K562 (cell line): Measurements from ENCODE around the gene MRPL32.

ENCODE experiments used
- ARHGAP35 ChIP-seq: fragments of 450-650 bp; IDR thresholded peaks from 2 replicates; pipeline ENCODE4 v1.6.1; 2018; ENCODE audit not compliant: partially characterized antibody
- CBX1 ChIP-seq: sonication (generic); IDR thresholded peaks from 2 replicates; pipeline ENCODE4 v1.6.1; 2016; ENCODE audit warnings: antibody characterized with exemption, low read depth, mild to moderate bottlenecking
- MAFK ChIP-seq: IDR thresholded peaks from 2 replicates; pipeline ENCODE4 v1.6.1; 2011; ENCODE audit warnings: low read length, improper control_type of control experiment
- NR1H2 ChIP-seq: sonication (generic); formaldehyde crosslinking; IDR thresholded peaks from 2 replicates; pipeline ENCODE4 v1.4.0; 2020; ENCODE audit warnings: mild to moderate bottlenecking, missing genetic modification reagents
- NR2C2 ChIP-seq, 2 experiments: fragments of 200-800 bp in 1 of 2; sonication (Bioruptor generic) in 1 of 2; sonication (generic) in 1 of 2; formaldehyde crosslinking in 1 of 2; IDR thresholded peaks; 2 replicates each; pipeline versions ENCODE4 v1.6.1 to v1.8.0; 2016 to 2022; ENCODE audit warnings: mild to moderate bottlenecking in 1 of 2, missing compliant biosample characterization in 1 of 2, missing genetic modification characterization in 1 of 2, missing genetic modification reagents in 1 of 2
- RAD21 ChIP-seq, 2 experiments: fragments of 250-450 bp in 1 of 2; fragments of 450-650 bp in 1 of 2; sonication (Bioruptor Pico) in 1 of 2; formaldehyde crosslinking in 1 of 2; IDR thresholded peaks in 1 of 2; conservative IDR thresholded peaks in 1 of 2; 2 replicates each; pipeline versions ENCODE4 v1.4.0 to v1.8.0; 2020 to 2022; ENCODE audit warnings: mild to moderate bottlenecking in 2 of 2, moderate library complexity in 1 of 2
- SP1 ChIP-seq: sonication (generic); formaldehyde crosslinking; IDR thresholded peaks from 2 replicates; pipeline ENCODE4 v1.8.1; 2022; ENCODE audit warnings: mild to moderate bottlenecking, missing genetic modification reagents
- ZBTB8A ChIP-seq: fragments of 450-650 bp; IDR thresholded peaks from 2 replicates; pipeline ENCODE4 v1.6.1; 2018; ENCODE audit warnings: mild to moderate bottlenecking, moderate library complexity; ENCODE audit not compliant: partially characterized antibody
- ZKSCAN3 ChIP-seq: fragments of 250-450 bp; sonication (Bioruptor Pico); IDR thresholded peaks from 2 replicates; pipeline ENCODE4 v1.4.0; 2020
- ZNF232 ChIP-seq: sonication (generic); formaldehyde crosslinking; IDR thresholded peaks from 2 replicates; pipeline ENCODE4 v1.8.0; 2022; ENCODE audit warnings: mild to moderate bottlenecking, missing genetic modification reagents
- TF ChIP-seq, protein P1 (sequence below): sonication (generic); formaldehyde crosslinking; IDR thresholded peaks from 2 replicates; pipeline ENCODE4 v1.8.0; 2023; ENCODE audit warnings: missing genetic modification reagents, mild to moderate bottlenecking, borderline replicate concordance
- TF ChIP-seq, protein P2 (sequence below): sonication (generic); formaldehyde crosslinking; IDR thresholded peaks from 2 replicates; pipeline ENCODE4 v1.9.0; 2022; ENCODE audit warnings: mild to moderate bottlenecking, missing genetic modification reagents
- TF ChIP-seq, protein P3 (sequence below): fragments of 250-450 bp; sonication (Bioruptor Pico); IDR thresholded peaks from 2 replicates; pipeline ENCODE4 v1.8.0; 2021; ENCODE audit warnings: moderate library complexity, mild to moderate bottlenecking, inconsistent platforms
- TF ChIP-seq, protein P4 (sequence below), 2 experiments: fragments of 450-650 bp; formaldehyde crosslinking in 1 of 2; IDR thresholded peaks; 2 replicates each; pipeline versions ENCODE4 v1.4.0 to v1.6.1; 2014 to 2020; ENCODE audit warnings: mild to moderate bottlenecking in 2 of 2, borderline replicate concordance in 1 of 2, low read depth in 1 of 2

DNA sequence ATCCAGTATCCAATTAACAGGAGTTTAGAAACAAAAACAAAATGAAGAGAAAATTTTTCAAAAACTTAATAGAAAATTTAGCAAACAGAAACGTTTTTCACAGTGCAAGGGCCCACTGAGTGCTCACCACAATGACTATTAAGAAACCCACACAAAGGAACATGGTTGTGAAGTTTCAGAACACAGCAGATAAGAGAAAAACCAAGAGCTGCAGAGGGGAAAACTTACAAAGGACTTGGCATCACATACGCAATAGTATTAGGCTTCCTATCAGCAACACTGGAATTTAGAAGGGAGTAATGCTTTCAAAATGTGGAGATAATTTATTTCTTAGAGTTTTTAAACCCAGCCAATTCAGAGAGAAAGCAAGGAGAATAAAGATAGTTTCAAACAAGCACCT is 18.6 kb upstream of the MRPL32 start:
- no peak for TF ChIP-seq ZNF232
- TF ChIP-seq SP1 (CRISPR knock-in tag) = no peak
- no peak for TF ChIP-seq NR1H2 (CRISPR knock-in tag)
- no peak for TF ChIP-seq ZKSCAN3 (CRISPR knock-in tag)
- no peak for TF ChIP-seq RAD21 (CRISPR knock-in tag; conservative IDR thresholded peaks at IDR 0.05 in 1 of 2, IDR thresholded peaks at IDR 0.05 in 1 of 2)
- TF ChIP-seq ARHGAP35 = no peak
- TF ChIP-seq, protein P1, sequence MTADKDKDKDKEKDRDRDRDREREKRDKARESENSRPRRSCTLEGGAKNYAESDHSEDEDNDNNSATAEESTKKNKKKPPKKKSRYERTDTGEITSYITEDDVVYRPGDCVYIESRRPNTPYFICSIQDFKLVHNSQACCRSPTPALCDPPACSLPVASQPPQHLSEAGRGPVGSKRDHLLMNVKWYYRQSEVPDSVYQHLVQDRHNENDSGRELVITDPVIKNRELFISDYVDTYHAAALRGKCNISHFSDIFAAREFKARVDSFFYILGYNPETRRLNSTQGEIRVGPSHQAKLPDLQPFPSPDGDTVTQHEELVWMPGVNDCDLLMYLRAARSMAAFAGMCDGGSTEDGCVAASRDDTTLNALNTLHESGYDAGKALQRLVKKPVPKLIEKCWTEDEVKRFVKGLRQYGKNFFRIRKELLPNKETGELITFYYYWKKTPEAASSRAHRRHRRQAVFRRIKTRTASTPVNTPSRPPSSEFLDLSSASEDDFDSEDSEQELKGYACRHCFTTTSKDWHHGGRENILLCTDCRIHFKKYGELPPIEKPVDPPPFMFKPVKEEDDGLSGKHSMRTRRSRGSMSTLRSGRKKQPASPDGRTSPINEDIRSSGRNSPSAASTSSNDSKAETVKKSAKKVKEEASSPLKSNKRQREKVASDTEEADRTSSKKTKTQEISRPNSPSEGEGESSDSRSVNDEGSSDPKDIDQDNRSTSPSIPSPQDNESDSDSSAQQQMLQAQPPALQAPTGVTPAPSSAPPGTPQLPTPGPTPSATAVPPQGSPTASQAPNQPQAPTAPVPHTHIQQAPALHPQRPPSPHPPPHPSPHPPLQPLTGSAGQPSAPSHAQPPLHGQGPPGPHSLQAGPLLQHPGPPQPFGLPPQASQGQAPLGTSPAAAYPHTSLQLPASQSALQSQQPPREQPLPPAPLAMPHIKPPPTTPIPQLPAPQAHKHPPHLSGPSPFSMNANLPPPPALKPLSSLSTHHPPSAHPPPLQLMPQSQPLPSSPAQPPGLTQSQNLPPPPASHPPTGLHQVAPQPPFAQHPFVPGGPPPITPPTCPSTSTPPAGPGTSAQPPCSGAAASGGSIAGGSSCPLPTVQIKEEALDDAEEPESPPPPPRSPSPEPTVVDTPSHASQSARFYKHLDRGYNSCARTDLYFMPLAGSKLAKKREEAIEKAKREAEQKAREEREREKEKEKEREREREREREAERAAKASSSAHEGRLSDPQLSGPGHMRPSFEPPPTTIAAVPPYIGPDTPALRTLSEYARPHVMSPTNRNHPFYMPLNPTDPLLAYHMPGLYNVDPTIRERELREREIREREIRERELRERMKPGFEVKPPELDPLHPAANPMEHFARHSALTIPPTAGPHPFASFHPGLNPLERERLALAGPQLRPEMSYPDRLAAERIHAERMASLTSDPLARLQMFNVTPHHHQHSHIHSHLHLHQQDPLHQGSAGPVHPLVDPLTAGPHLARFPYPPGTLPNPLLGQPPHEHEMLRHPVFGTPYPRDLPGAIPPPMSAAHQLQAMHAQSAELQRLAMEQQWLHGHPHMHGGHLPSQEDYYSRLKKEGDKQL = no peak
- TF ChIP-seq CBX1 = no peak
- TF ChIP-seq MAFK = no peak
- no peak for TF ChIP-seq NR2C2 (CRISPR knock-in tag; IDR thresholded peaks at IDR 0.05)
- no peak for TF ChIP-seq NR2C2 (tag; IDR thresholded peaks at IDR 0.05)
- TF ChIP-seq, protein P2, sequence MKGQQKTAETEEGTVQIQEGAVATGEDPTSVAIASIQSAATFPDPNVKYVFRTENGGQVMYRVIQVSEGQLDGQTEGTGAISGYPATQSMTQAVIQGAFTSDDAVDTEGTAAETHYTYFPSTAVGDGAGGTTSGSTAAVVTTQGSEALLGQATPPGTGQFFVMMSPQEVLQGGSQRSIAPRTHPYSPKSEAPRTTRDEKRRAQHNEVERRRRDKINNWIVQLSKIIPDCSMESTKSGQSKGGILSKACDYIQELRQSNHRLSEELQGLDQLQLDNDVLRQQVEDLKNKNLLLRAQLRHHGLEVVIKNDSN = no peak
- TF ChIP-seq, protein P3, sequence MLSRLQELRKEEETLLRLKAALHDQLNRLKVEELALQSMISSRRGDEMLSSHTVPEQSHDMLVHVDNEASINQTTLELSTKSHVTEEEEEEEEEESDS (CRISPR knock-in tag) = no peak
- no peak for TF ChIP-seq ZBTB8A
- TF ChIP-seq, protein P4, sequence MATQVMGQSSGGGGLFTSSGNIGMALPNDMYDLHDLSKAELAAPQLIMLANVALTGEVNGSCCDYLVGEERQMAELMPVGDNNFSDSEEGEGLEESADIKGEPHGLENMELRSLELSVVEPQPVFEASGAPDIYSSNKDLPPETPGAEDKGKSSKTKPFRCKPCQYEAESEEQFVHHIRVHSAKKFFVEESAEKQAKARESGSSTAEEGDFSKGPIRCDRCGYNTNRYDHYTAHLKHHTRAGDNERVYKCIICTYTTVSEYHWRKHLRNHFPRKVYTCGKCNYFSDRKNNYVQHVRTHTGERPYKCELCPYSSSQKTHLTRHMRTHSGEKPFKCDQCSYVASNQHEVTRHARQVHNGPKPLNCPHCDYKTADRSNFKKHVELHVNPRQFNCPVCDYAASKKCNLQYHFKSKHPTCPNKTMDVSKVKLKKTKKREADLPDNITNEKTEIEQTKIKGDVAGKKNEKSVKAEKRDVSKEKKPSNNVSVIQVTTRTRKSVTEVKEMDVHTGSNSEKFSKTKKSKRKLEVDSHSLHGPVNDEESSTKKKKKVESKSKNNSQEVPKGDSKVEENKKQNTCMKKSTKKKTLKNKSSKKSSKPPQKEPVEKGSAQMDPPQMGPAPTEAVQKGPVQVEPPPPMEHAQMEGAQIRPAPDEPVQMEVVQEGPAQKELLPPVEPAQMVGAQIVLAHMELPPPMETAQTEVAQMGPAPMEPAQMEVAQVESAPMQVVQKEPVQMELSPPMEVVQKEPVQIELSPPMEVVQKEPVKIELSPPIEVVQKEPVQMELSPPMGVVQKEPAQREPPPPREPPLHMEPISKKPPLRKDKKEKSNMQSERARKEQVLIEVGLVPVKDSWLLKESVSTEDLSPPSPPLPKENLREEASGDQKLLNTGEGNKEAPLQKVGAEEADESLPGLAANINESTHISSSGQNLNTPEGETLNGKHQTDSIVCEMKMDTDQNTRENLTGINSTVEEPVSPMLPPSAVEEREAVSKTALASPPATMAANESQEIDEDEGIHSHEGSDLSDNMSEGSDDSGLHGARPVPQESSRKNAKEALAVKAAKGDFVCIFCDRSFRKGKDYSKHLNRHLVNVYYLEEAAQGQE (IDR thresholded peaks at IDR 0.05; ENCODE audit: borderline replicate concordance) = no peak
- TF ChIP-seq, protein P4 (CRISPR knock-in tag; IDR thresholded peaks at IDR 0.05; ENCODE audit: low read depth) = no peak
